ENCODE results near the gene NCL.
"Not testable (repeated sequence)": the region's sequence is repeated elsewhere in the genome, so short reads cannot be mapped to it uniquely, and the experiment has no call there.

Gene NCL

DNA sequence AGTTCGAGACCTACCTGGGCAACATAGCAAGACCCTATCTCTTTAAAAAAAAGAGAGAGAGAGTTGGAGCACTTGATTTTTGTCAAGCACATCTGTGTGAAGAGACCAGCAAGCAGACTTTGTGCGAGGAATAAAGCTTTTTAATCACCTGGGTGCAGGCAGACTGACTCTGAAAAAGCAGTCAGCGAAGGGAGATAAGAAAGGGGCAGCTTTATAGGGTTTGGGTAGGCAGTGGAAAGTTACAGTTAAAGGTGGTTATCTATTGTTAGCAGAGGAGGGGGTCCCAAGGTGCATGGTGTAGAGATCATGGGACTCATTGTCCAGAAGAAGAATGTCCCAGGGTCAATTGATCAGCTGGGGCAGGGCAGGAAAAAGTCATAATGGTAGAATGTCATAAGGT lies 34.4 kb downstream of the NCL start:
- no peak for DNase-seq

DNA sequence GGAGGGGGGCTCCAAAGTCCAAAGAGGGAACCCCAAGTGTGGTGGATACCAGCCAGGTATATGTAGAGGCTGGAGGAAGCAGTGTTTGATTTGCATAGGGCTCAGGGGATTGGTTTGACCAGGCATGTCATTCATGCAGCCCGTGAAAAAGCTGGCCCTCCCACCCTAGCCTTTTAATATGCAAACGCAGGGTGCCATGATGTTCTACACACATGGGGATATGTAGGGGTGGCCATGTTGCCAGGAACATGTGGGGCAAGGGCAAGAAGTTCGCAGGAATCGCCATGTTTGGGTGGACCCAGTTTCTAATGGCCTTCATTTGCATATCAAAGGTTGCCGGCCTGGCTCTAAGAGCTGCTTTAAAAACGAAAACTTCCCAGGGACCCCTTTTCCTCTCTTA lies 35.1 kb downstream of the NCL start:
- no peak for DNase-seq

DNA sequence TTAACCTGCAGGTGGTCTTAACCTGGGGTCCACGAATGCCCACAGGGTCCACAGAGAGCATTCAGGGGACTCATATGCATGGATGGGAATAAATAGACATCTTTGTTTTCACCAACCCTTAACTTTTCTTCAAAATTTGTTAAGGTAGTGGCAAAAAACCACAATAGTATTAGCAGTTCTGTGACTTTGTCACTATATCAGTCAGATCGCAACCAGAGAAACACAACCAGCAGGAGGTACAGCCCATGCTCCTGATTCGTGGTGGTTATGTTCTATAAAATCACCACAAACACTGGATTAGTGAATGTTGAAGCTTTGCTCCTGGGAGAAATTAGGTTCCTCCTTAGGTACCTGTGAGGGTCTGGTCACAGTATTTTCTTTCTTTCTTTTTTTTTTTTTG lies 37.2 kb downstream of the NCL start:
- no peak for DNase-seq

DNA sequence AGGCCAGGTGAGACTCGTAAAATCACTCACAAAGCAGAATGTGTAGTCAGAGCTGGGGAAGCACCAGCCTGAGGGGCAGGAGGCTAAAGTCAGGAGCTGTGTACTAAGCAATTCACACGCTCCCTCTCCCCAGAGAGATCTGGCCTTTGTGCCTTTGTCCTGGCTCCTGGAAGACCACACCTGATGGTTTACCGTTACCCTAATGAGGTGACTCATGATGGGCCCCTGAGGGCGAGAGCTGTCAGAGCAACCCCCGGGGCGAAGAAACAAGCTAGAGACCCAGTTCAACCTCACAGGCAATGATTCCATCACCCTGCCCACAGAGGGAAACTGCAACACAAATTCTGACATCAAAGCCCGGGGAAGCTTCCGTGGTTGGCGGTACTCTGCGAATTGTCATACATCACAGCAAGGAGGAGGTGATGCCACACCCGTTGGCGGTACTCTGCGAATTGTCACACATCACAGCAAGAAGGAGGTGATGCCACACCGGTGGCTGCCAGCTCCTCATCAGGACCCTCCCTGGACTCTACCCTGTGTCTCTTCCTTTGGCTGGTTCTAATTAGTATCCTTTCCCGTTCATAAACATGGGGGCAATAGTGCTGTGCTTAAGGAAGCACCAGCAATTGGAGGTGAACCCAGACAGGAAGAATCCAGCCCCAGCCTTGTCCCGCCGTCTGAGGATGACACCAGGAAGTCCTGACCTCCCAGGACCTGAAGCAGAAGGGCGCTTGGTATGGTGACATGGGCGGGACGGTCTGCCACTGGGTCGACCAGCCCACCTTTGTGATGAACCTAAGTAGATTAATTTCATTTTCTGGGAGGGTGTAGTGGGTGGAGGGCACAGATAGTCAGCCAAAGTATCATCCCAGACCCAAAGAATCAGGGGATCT lies 38.2 kb downstream of the NCL start:
- DNase-seq: no peak

DNA sequence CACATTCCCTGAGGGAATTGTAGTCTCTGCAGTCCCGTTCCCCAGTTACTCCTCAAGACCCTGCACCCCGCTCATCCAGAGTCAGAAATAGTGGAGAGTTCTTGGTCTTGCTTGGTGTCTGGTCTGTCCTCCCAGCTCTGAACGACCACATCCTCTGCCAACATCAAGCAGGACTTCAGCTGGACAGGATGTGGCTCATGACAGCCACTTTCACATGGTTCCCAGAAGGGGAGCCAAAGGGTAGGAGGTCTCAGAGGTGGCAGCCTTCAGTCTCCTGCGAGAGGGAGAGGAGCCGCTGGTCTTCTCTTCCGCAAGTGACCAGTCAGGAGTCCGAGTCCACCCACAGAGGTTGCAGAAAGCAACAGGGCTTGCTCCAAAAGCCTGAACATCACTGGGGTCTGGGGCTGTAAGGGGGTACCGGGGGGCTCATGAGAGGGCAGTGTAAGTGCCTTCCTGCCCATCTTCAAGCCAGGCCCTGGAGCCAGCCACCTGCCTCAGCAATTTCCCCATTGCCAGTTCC lies 38.9 kb downstream of the NCL start:
- DNase-seq: no peak

DNA sequence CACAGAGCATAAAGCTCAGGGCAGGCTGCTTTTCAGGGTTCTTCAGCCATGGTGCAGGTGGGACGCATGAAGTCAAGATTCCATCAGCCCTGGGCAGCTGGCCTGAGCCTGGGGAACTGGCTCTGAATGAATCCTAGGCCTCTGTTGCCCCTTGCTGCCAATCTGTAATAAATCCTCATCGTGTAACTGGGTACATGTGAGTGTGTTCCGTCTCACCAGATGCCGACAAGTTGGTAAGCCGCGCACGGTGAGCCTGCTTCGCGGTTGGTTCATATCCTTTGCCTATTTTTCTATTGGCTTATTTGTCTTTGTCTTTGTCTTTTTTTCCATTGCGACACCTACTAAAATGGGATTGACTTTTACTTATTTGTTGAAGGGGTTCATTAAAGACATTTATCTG lies 41.1 kb downstream of the NCL start:
- DNase-seq: no peak

DNA sequence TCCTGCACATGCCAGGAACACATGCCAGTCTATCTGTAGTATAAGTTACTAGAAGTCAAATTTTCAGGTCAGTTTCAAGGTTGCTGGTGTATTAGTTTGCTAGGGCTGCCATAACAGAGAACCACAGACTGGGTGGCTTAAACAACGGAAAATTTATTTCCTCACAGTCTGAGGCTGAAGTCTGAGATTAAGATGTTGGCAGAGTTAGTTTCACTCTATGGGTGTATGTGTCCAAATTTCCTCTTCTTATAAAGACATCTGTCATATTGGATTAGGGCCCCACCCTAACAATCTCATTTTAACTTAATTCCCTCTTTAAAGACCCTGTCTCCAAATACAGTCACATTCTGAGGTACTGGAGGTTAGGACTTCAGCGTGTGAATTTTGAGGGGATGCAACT lies 42.2 kb downstream of the NCL start:
- no peak for DNase-seq

DNA sequence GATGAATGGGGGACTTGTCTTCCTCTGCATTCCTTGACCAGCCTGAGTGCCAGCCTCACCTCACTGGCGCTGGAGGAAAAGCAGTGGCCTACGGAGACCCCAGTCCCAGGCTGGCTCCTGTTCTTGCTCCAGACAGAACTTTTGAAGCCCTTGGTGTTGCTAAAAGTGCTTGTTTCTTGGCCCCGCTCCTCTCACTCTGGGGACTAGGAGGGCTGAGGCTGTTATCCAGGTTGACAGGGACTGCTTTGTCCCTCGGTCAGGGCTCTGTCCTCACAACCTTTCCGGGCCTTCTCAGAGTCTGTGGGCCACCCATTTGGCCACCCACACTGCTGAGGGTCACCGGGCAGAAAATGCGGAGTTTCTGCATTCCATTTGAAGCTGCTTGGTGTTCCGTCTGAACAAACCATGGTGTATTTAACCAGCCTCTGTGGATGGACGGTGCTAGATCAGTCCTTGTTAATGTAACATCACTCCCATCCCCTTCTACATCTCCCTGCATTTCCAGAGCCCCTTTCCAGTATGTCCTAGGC lies 43.2 kb downstream of the NCL start:
- DNase-seq: no peak

DNA sequence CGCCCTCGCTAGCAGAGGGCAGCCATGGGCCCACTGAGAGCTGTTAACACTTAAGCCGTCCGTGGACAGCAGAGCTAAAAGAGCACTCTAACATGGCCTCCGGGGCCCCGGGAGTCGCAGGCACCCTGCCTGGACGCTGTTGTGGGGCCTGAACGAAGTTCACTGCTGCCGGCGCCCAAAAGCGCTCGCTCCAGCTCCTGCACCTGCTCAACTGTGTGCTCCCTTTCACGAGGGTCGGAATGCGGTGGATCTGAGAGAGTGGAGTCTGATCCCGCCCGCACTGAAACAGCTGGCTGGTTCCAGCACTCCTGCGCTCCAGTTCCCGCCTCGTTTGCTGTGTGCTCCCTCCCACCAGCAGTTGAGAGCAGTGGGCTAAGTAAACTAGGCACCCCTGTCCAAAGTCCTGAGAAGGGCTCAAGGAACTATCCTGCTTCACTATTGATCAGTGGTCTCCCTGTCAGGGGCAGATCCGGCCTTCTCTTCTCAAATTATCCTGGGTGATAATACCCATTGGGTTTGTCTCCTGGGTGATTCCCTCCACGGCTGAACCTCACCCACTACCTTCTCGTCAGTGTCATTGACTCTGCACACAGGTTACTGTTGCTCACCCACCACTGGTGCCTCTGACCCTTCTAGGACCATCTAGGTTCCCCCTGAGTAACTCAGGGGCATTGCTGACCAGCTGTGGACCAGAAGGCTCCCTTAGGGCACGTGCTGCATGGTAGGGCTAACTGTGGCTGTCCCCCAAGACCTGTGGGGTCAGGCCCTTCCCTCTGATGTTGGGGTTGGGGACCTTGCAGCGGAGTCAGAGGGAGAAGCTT lies 45.3 kb downstream of the NCL start:
- no peak for DNase-seq

DNA sequence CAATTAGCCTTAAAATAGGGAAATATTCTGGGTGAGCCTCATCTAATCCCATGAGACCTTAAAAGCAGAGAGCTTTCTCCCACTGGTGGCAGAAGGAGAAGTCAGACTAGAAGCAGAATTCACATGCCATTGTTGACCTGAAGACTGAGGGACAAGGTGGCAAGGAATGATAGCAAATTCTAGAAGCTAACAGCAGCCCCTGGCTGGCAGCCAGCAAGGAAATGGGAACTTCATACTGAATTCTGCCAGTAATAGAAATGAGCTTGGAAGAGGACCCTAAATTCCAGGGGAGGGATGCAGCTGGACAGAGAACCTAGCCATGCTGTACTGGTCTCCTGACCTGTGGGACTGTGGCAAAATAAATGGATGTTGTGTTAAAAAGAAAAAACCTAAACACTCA lies 49.3 kb downstream of the NCL start:
- no peak for DNase-seq

DNA sequence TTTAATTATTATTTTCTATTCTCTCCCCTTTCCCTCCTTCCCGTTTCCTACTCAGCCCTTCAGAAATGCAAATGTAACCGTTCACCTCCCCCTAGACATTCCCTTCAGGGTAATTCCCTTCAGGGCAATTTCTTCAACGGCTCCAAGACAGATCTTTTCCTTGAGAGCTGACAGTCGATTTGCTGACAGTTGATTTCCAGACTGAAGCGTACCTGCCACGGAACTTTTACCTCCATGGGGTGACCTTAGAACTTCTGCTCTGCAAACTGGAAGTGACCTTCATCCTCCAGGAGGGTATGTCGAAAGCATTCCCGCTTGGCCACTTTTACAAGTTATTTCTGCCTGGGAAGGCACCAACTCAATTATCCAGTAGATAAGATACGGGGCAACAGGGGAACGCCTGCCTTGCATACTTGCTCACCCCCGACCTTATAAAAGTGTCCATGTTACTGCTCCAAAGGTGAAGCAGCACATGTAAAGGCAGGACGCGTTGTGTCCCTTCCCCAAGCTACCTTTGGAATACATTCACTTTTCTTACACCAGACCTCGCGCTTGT lies 50.3 kb downstream of the NCL start:
- DNase-seq: no peak

DNA sequence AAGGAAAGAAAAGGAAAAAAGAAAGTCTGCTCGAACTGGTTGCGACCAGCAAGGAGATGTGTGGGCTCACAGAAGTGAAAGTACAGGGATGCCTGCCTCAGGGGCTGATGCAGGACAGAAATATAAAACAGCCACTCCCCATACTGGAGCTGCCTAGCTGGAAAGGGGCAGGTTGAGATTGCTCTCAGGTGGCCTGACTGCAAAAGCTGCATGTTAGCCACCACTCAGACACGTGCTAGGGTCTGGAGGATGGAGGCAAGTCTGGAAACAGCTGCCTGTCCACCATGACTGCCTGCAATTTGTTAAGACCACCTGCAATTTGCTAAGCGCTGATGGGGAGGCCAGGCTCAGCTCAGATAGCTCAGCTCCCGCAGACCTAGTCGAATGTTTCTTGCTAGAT lies 50.8 kb downstream of the NCL start:
- no peak for DNase-seq

DNA sequence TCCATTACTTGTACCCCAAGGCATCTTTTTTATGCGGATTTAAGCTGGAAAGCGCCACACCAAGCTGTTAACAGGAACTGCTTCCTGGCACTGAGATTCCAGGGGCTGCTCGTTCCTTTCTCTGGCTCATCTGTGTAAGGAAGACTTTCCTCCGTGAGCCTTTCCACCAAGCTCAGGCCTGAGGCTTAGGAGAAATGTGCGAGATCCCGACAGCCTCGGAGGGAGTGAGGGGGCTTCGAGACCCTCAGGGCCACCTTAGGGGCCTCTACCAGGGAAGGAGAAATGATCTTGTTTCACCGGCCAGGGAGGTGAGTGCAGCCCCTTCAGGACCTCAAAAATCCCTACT lies 51.7 kb downstream of the NCL start:
- DNase-seq: no peak

DNA sequence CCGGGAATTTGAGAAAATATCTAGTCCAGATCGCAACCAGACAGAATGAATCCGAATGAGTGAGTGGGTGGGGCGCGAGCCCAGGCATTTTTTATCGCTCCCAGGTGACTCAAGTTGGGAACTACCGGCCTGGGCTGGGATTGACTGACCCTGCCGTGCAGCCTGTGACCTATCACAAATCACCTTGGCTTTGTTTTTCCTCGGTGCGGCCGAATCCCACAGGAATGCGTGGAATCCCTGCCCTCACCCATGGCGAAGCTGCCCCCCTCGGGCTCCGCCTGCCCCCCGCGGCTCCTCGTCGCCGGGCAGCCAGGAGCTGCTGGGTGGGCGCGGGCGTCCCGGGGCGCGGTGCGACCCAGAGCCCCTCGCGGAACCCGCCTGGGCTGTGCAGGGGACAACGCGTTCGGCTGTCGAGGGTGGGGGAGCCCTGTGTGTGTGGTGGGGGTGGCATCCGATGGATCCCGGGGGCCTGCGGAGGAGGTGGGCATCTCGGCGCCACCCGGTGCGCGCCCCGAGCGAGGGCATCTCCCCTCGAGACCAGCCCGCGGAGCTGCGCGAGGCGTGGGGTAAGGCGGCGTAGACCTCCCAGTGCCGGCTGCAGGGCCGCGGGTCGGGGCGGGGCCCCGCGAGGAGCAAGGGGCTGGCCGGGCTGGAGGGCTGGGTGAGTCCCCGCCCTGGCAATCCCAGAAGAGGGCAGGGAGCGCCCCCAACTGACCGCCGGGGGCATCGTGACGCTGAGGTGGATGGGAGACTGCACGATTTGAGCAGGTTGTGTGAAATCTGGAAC lies 52.3 kb downstream of the NCL start:
- peak; percentile 94 for DNase-seq

DNA sequence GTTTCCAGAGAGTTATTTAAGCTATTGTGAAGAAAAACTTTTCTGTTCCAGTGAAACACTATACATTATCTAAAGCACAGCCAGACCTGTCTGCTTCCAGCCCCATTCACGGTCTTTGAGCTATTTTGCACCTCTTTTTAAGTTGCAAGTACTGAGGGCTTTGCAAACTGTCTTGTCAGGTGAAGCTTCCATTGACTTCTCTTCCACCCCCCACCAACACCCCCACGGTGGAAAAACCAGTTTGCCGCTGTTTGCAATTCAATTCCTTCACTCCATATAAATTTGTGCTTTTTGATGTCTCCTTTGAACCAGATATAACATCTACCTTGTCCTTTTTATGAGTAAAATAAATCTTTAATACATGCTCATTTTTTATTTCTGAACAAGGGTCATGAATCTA lies 53.0 kb downstream of the NCL start:
- DNase-seq: no peak

DNA sequence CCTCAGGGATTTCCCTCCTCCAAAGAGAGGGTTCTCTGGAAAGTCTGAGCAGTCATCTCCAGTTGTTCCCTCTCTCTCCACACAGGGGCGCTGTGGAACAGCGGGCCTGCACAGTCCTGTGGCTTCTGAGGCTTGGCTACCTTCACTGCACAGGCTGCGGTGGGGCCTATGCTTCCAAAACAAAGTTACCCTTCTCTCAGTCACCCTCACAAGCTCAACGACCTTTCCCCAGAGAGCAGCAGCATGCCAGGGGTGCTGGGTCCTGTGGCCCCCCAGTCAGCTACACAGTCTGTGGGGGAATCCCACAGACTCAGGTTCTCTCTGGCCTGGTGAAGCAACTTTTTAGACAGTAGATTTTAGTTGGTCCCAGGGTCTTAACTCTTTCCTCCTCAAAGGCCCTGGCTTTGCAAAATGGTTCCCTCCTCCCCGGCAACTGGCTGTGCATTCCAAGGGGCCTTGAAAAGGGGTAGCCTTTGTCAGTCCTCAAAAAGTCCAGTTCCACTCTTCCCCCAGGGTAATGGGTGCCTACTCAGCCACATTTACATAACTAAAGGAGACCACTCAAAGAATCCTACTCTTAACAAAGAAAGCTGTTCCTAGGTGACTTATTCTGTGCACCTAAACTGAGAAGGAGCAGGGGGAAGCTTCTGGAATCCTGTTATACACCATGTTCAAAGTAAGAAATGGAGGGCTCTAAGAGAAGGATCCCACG lies 53.8 kb downstream of the NCL start:
- DNase-seq: no peak

DNA sequence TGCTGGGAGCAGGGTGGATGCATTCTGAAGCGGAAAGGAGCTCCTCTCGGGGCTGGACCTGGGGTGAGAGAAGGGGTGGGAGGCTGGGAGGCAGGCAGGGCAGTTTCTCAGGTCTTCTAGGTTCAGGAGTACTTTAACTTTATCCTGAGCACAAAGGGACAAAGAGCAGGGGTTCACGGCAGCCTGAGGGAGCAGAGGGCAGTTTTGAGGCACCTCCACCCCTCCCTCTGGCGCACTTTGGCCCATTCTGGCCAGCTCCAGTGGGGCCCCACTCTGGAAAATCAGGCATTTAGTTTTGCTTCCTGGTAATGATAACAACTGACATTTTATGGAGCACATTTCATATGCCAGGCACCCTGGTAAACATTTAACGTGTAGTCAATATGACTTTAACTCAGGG lies 54.5 kb downstream of the NCL start:
- DNase-seq: no peak

DNA sequence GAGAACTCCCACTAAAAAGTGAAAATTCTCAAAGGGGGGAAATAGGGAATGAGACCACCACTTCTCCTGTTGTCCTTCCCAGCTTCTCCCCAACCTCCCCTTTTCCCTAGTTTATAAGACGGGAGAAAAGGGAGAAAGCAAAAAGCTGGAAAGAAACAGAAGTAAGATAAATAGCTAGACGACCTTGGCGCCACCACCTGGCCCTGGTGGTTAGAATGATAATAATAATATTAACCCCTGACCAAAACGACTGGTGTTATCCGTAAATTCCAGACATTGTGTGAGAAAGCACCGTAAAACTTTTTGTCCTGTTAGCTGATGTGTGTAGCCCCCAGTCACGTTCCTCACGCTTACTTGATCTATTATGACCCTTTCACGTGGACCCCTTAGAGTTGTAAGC lies 56.0 kb downstream of the NCL start:
- not testable (repeated sequence) for DNase-seq

DNA sequence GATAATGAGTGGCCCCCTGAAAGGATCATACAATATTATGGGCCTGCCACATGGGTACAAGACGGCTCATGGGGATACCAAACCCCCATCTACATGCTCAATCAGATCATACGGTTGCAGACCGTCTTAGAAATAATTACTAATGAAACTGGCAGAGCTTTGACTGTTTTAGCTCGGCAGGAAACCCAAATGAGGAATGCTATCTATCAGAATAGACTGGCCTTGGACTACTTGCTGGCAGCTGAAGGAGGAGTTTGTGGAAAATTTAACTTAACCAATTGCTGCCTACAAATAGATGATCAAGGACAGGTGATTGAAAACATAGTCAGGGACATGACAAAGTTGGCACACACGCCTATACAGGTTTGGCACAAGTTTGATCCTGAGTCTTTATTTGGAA lies 56.6 kb downstream of the NCL start:
- DNase-seq: not testable (repeated sequence)

DNA sequence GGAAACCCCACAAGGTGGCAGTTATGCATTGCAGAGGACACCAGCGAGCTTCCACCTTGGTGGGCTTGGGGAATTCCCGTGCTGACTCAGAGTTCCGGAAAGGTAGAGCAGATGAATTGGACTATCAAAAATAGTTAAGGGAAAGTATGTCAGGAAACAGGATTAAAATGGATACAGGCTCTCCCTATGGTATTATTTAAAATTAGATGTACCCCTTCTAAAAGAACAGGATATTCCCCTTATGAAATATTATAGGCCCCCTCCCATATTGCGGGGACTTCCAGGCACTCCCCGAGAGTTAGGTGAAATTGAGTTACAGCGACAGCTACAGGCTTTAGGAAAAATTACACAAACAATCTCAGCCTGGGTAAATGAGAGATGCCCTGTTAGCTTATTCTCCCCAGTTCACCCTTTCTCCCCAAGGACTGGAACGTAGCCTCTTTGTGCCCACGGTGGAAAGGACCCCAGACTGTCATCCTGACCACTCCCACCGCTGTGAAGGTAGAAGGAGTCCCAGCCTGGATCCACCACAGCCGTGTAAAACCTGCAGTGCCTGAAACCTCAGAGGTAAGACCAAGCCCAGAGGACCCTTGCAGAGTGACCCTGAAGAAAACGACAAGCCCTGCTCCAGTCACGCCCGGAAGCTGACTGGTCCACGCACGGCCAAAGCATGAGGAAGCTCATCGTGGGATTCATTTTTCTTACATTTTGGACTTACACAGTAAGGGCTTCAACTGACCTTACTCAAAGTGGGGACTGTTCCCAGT lies 58.5 kb downstream of the NCL start:
- not testable (repeated sequence) for DNase-seq

DNA sequence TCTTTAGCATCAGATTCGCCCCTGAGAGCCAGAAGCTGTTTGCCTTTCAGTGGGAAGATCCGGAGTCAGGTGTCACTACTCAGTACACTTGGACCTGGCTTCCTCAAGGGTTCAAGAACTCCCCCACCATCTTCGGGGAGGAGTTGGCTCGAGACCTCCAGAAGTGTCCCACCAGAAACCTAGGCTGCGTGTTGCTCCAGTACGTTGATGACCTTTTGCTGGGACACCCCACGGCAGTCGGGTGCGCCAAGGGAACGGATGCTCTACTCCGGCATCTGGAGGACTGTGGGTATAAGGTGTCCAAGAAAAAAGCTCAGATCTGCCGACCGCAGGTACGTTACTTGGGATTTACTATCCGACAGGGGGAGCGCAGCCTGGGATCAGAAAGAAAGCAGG lies 60.1 kb downstream of the NCL start:
- DNase-seq: not testable (repeated sequence)
